HFFc6 (cell line): ENCODE measurements around the gene PCSK6. TPM values are rescaled to one million over a fixed set of nuclear protein-coding genes. Genes with fewer than 3 reads are reported as not detected.

Source experiments
- DNase-seq: peaks from one replicate; pipeline ENCODE4 v3.0.0-alpha.2; 2018
- H3K27ac Mint-ChIP-seq: 2 replicates; pipeline ENCODE4 v1.8.0; 2020; ENCODE audit warnings: mild to moderate bottlenecking, mixed read lengths
- H3K27me3 Mint-ChIP-seq: 2 replicates; pipeline ENCODE4 v1.8.0; 2021; ENCODE audit warnings: mild to moderate bottlenecking, moderate library complexity, mixed read lengths; ENCODE audit not compliant: insufficient read depth
- H3K36me3 Mint-ChIP-seq: 2 replicates; pipeline ENCODE4 v1.8.0; 2021; ENCODE audit warnings: low read depth, mixed read lengths
- H3K4me1 Mint-ChIP-seq: 2 replicates; pipeline ENCODE4 v1.8.0; 2020; ENCODE audit warnings: low read depth, mixed read lengths
- H3K4me3 Mint-ChIP-seq: 2 replicates; pipeline ENCODE4 v1.8.0; 2020; ENCODE audit warnings: mild to moderate bottlenecking, moderate library complexity, mixed read lengths
- H3K9me3 Mint-ChIP-seq: 2 replicates; pipeline ENCODE4 v1.8.0; 2020; ENCODE audit warnings: mild to moderate bottlenecking, mixed read lengths
- total RNA-seq, 6 experiments: library from RNA; stranded (reverse); fragmentation: NEBNext Ultra II Directional; extraction: Animal tissue kit (Norgen Biotek cat#: 25700); gene quantifications; 2 replicates in 1 of 6; 3 replicates in 5 of 6; pipeline ENCODE4 v1.2.3, GENCODE V29; 2021
- TF ChIP-seq, protein P1 (sequence below): fragments of 200-600 bp; sonication (generic); IDR thresholded peaks from 2 replicates; pipeline ENCODE4 v1.5.0; 2021; ENCODE audit warnings: antibody characterized with exemption, mild to moderate bottlenecking

PCSK6 gene
- total RNA-seq, 6 experiments from 2014 or later: not detected

DNA sequence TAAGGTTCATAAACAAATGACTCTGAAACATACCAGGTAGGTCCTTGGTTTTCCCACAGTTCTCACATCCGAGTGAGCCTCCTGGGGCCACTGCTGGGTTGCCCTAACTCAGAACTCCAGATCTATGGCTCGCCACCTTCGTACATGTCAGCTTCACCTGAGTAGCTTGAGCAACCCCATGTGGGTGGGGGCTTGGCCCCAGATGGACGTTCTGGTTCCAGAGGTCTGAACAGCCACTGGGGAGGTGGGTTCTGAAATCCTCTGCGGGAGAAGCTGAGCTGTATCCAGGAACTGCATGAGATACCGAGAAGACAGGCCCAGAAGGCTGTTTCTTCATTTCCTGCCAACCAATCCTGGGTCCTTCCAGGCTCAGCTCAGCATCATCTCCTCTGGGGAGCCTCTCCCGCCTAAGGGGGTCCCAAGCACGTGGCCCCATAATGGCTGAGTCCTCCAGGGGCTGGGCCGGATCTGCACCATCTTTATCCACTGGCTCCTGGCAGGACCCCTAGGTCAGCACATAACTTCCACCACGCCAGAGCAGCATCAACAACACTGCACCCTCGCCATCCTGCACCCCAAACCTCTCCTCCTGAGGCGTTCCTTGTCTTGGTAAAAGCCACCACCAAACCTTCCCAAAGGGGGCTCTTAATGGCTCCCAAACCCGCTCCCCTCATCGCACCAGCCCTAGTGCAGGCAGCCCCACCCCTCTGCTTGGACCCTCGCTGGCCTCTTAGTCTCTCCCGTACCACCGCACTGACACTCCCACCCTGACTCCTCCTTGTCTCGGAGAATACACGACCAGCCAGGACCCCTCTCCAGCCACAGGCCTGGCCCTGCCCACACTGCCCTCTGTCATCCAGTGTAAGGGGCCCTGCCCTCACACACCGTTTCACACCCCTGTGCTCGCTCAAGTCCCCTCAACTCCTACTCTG lies 39.8 kb downstream of the PCSK6 start:
- H3K4me1 Mint-ChIP-seq: peaks cover 26% of the 10 kb centered on the region
- H3K36me3 Mint-ChIP-seq: no peaks in the 10 kb centered on the region
- no peak for DNase-seq
- no peak overlapping the region for H3K27ac Mint-ChIP-seq
- H3K9me3 Mint-ChIP-seq: no peaks in the 10 kb centered on the region
- TF ChIP-seq, protein P1, sequence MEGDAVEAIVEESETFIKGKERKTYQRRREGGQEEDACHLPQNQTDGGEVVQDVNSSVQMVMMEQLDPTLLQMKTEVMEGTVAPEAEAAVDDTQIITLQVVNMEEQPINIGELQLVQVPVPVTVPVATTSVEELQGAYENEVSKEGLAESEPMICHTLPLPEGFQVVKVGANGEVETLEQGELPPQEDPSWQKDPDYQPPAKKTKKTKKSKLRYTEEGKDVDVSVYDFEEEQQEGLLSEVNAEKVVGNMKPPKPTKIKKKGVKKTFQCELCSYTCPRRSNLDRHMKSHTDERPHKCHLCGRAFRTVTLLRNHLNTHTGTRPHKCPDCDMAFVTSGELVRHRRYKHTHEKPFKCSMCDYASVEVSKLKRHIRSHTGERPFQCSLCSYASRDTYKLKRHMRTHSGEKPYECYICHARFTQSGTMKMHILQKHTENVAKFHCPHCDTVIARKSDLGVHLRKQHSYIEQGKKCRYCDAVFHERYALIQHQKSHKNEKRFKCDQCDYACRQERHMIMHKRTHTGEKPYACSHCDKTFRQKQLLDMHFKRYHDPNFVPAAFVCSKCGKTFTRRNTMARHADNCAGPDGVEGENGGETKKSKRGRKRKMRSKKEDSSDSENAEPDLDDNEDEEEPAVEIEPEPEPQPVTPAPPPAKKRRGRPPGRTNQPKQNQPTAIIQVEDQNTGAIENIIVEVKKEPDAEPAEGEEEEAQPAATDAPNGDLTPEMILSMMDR: no peak
- H3K4me3 Mint-ChIP-seq: no peak overlapping the region
- H3K27me3 Mint-ChIP-seq: peaks cover 8% of the 10 kb centered on the region

GRCh38 chr15:101448336-101448735 lies 41.2 kb downstream of the PCSK6 start:
- Mint-ChIP-seq H3K4me3 (no peak overlapping the region), H3K36me3 (no peaks in the 10 kb centered on the region), H3K27ac (no peak overlapping the region), H3K4me1 (peaks cover 26% of the 10 kb centered on the region), H3K27me3 (peaks cover 10% of the 10 kb centered on the region), H3K9me3 (no peaks in the 10 kb centered on the region)
- no peak for DNase-seq
- TF ChIP-seq, protein P1: no peak

GRCh38 chr15:101447561-101448071 lies 41.9 kb downstream of the PCSK6 start:
- DNase-seq: no peak
- H3K4me3 Mint-ChIP-seq: no peak overlapping the region
- no peak overlapping the region for H3K27ac Mint-ChIP-seq

DNA sequence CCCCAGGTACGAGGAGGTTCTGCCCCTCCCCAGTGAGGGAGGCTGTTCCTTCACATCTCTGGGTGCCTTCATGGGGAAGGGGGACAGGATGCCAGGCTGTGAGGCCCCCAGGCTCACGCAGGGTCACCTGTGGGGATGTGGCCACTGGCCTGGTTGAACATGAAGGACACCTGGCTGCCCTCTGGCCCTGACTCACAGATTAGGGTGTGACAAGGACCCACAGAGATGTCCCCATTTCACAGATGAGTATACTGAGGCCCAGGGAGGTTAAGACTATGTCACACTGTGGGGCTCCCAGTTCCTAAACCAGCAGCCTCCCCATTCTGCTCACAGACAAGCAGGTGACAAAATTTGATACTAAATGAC lies 42.4 kb downstream of the PCSK6 start:
- Mint-ChIP-seq H3K27me3 (peaks cover 12% of the 10 kb centered on the region), H3K4me1 (peaks cover 26% of the 10 kb centered on the region), H3K9me3 (no peaks in the 10 kb centered on the region), H3K4me3 (no peak overlapping the region), H3K36me3 (no peaks in the 10 kb centered on the region), H3K27ac (no peak overlapping the region)
- DNase-seq: no peak
- TF ChIP-seq, protein P1: no peak

More at GRCh38 chr15:101447561-101448071, 41.9 kb downstream of the PCSK6 start:
- no peaks in the 10 kb centered on the region for H3K9me3 Mint-ChIP-seq
- H3K36me3 Mint-ChIP-seq: no peaks in the 10 kb centered on the region
- peaks cover 26% of the 10 kb centered on the region for H3K4me1 Mint-ChIP-seq
- TF ChIP-seq, protein P1: no peak
- H3K27me3 Mint-ChIP-seq: peaks cover 10% of the 10 kb centered on the region

- Mint-ChIP-seq H3K27ac (peak overlapping the region; percentile 74), H3K4me3 (peak overlapping the region; percentile 52), H3K27me3 (peaks cover 13% of the 10 kb centered on the region), H3K36me3 (no peaks in the 10 kb centered on the region), H3K9me3 (no peaks in the 10 kb centered on the region), H3K4me1 (peaks cover 24% of the 10 kb centered on the region)
- DNase-seq: no peak
- TF ChIP-seq, protein P1: no peak
Observed at GRCh38 chr15:101446518-101447167, 42.9 kb downstream of the PCSK6 start.
